Measurements from ENCODE around the gene PRICKLE1.

The PRICKLE1 gene

GRCh38 chr12:42462486-42462885, 127.1 kb downstream of the PRICKLE1 start:
- Mint-ChIP-seq H3K27ac (peak overlapping the region; percentile 47), H3K9me3 (no peaks in the 10 kb centered on the region), H3K4me1 (peaks cover 8% of the 10 kb centered on the region), H3K4me3 (no peak overlapping the region), H3K27me3 (no peaks in the 10 kb centered on the region), H3K36me3 (peaks cover 41% of the 10 kb centered on the region)
- ATAC-seq (ENCODE audit: low read depth) (no peak), DNase-seq (ENCODE audit: low spot score in 2 of 2) (no peak)

GRCh38 chr12:42459336-42459847, 130.2 kb downstream of the PRICKLE1 start:
- no peaks in the 10 kb centered on the region for H3K27me3 Mint-ChIP-seq
- H3K36me3 Mint-ChIP-seq: peaks cover 38% of the 10 kb centered on the region
- no peak overlapping the region for H3K27ac Mint-ChIP-seq
- H3K4me3 Mint-ChIP-seq: no peak overlapping the region
- no peaks in the 10 kb centered on the region for H3K9me3 Mint-ChIP-seq
- DNase-seq (ENCODE audit: low spot score in 2 of 2) (no peak), ATAC-seq (ENCODE audit: low read depth) (no peak)
- peaks cover 12% of the 10 kb centered on the region for H3K4me1 Mint-ChIP-seq

- no peaks in the 10 kb centered on the region for H3K9me3 Mint-ChIP-seq
Observed at GRCh38 chr12:42458575-42458974, 131.0 kb downstream of the PRICKLE1 start.

GRCh38 chr12:42450248-42450647, 139.3 kb downstream of the PRICKLE1 start:
- Mint-ChIP-seq H3K27ac (peak overlapping the region; percentile 42), H3K9me3 (no peaks in the 10 kb centered on the region), H3K36me3 (peaks cover 16% of the 10 kb centered on the region), H3K4me1 (peaks cover 36% of the 10 kb centered on the region), H3K27me3 (no peaks in the 10 kb centered on the region), H3K4me3 (no peak overlapping the region)
- no peak for ATAC-seq (ENCODE audit: low read depth)
- no peak for DNase-seq (ENCODE audit: low spot score in 2 of 2)

More at GRCh38 chr12:42458575-42458974, 131.0 kb downstream of the PRICKLE1 start:
- H3K27ac Mint-ChIP-seq: no peak overlapping the region
- no peak for DNase-seq (ENCODE audit: low spot score in 2 of 2)
- no peak overlapping the region for H3K4me3 Mint-ChIP-seq
- H3K4me1 Mint-ChIP-seq: peaks cover 12% of the 10 kb centered on the region
- H3K36me3 Mint-ChIP-seq: peaks cover 30% of the 10 kb centered on the region
- H3K27me3 Mint-ChIP-seq: no peaks in the 10 kb centered on the region
- no peak for ATAC-seq (ENCODE audit: low read depth)

GRCh38 chr12:42448841-42449240, 140.7 kb downstream of the PRICKLE1 start:
- no peak for ATAC-seq (ENCODE audit: low read depth)
- H3K4me3 Mint-ChIP-seq: no peak overlapping the region
- no peaks in the 10 kb centered on the region for H3K27me3 Mint-ChIP-seq
- peaks cover 33% of the 10 kb centered on the region for H3K4me1 Mint-ChIP-seq
- H3K27ac Mint-ChIP-seq: peak overlapping the region; percentile 42
- DNase-seq (ENCODE audit: low spot score in 2 of 2): no peak
- peaks cover 6% of the 10 kb centered on the region for H3K9me3 Mint-ChIP-seq
- H3K36me3 Mint-ChIP-seq: peaks cover 28% of the 10 kb centered on the region

GRCh38 chr12:42447371-42447786, 142.2 kb downstream of the PRICKLE1 start:
- peak; percentile 34 for ATAC-seq (ENCODE audit: low read depth)
- peaks cover 38% of the 10 kb centered on the region for H3K36me3 Mint-ChIP-seq

GRCh38 chr12:42446761-42447160, 142.8 kb downstream of the PRICKLE1 start:
- Mint-ChIP-seq H3K9me3 (peaks cover 6% of the 10 kb centered on the region), H3K27ac (no peak overlapping the region), H3K27me3 (no peaks in the 10 kb centered on the region), H3K4me3 (no peak overlapping the region), H3K36me3 (peaks cover 42% of the 10 kb centered on the region), H3K4me1 (peaks cover 25% of the 10 kb centered on the region)
- DNase-seq (ENCODE audit: low spot score in 2 of 2): no peak
- ATAC-seq (ENCODE audit: low read depth): peak; percentile 12

More at GRCh38 chr12:42447371-42447786, 142.2 kb downstream of the PRICKLE1 start:
- Mint-ChIP-seq H3K4me1 (peaks cover 26% of the 10 kb centered on the region), H3K9me3 (peaks cover 6% of the 10 kb centered on the region), H3K4me3 (no peak overlapping the region), H3K27me3 (no peaks in the 10 kb centered on the region), H3K27ac (peak overlapping the region; percentile 3)
- DNase-seq (ENCODE audit: low spot score in 2 of 2): no peak

- peak overlapping the region; percentile 60 for H3K27ac Mint-ChIP-seq
- no peak overlapping the region for H3K4me3 Mint-ChIP-seq
- no peaks in the 10 kb centered on the region for H3K27me3 Mint-ChIP-seq
- no peak for ATAC-seq (ENCODE audit: low read depth)
- peaks cover 48% of the 10 kb centered on the region for H3K36me3 Mint-ChIP-seq
- peaks cover 20% of the 10 kb centered on the region for H3K4me1 Mint-ChIP-seq
- DNase-seq (ENCODE audit: low spot score in 2 of 2): no peak
- H3K9me3 Mint-ChIP-seq: peaks cover 6% of the 10 kb centered on the region
Observed at GRCh38 chr12:42445891-42446290, 143.7 kb downstream of the PRICKLE1 start.

GRCh38 chr12:42444192-42444943, 145.2 kb downstream of the PRICKLE1 start:
- ATAC-seq (ENCODE audit: low read depth) (no peak), DNase-seq (ENCODE audit: low spot score in 2 of 2) (no peak)
- Mint-ChIP-seq H3K4me1 (peaks cover 15% of the 10 kb centered on the region), H3K27me3 (no peaks in the 10 kb centered on the region), H3K9me3 (peaks cover 6% of the 10 kb centered on the region), H3K36me3 (peaks cover 51% of the 10 kb centered on the region), H3K4me3 (no peak overlapping the region), H3K27ac (no peak overlapping the region)

- peaks cover 7% of the 10 kb centered on the region for H3K4me1 Mint-ChIP-seq
- no peak overlapping the region for H3K27ac Mint-ChIP-seq
- no peaks in the 10 kb centered on the region for H3K27me3 Mint-ChIP-seq
- no peak overlapping the region for H3K4me3 Mint-ChIP-seq
- peaks cover 47% of the 10 kb centered on the region for H3K36me3 Mint-ChIP-seq
- ATAC-seq (ENCODE audit: low read depth): no peak
- no peak for DNase-seq (ENCODE audit: low spot score in 2 of 2)
- peaks cover 6% of the 10 kb centered on the region for H3K9me3 Mint-ChIP-seq
Observed at GRCh38 chr12:42442888-42443287, 146.7 kb downstream of the PRICKLE1 start.

- H3K36me3 Mint-ChIP-seq: peaks cover 47% of the 10 kb centered on the region
Observed at GRCh38 chr12:42442311-42442759, 147.2 kb downstream of the PRICKLE1 start.

GRCh38 chr12:42440608-42441007, 148.9 kb downstream of the PRICKLE1 start:
- H3K27ac Mint-ChIP-seq: peak overlapping the region; percentile 66
- peaks cover 6% of the 10 kb centered on the region for H3K9me3 Mint-ChIP-seq
- ATAC-seq (ENCODE audit: low read depth): no peak
- H3K4me1 Mint-ChIP-seq: peaks cover 8% of the 10 kb centered on the region
- H3K4me3 Mint-ChIP-seq: no peak overlapping the region
- H3K27me3 Mint-ChIP-seq: no peaks in the 10 kb centered on the region
- peaks cover 51% of the 10 kb centered on the region for H3K36me3 Mint-ChIP-seq
- DNase-seq (ENCODE audit: low spot score in 2 of 2): no peak

More at GRCh38 chr12:42442311-42442759, 147.2 kb downstream of the PRICKLE1 start:
- Mint-ChIP-seq H3K27me3 (no peaks in the 10 kb centered on the region), H3K4me3 (no peak overlapping the region), H3K9me3 (peaks cover 6% of the 10 kb centered on the region), H3K4me1 (peaks cover 4% of the 10 kb centered on the region), H3K27ac (no peak overlapping the region)
- no peak for DNase-seq (ENCODE audit: low spot score in 2 of 2)
- ATAC-seq (ENCODE audit: low read depth): no peak

- Mint-ChIP-seq H3K4me3 (no peak overlapping the region), H3K36me3 (peaks cover 42% of the 10 kb centered on the region), H3K27me3 (no peaks in the 10 kb centered on the region), H3K9me3 (no peaks in the 10 kb centered on the region), H3K27ac (no peak overlapping the region), H3K4me1 (peaks cover 15% of the 10 kb centered on the region)
- DNase-seq (ENCODE audit: low spot score in 2 of 2) (no peak), ATAC-seq (ENCODE audit: low read depth) (no peak)
Observed at GRCh38 chr12:42432517-42433140, 156.9 kb downstream of the PRICKLE1 start.

GRCh38 chr12:42428850-42429249, 160.7 kb downstream of the PRICKLE1 start:
- DNase-seq (ENCODE audit: low spot score in 2 of 2): no peak
- H3K9me3 Mint-ChIP-seq: no peaks in the 10 kb centered on the region
- no peak overlapping the region for H3K4me3 Mint-ChIP-seq
- peaks cover 9% of the 10 kb centered on the region for H3K4me1 Mint-ChIP-seq
- no peaks in the 10 kb centered on the region for H3K27me3 Mint-ChIP-seq
- no peak for ATAC-seq (ENCODE audit: low read depth)
- no peak overlapping the region for H3K27ac Mint-ChIP-seq
- H3K36me3 Mint-ChIP-seq: peaks cover 41% of the 10 kb centered on the region

All from memory B cell (primary cell).